Neural crest cell (in vitro differentiated cells): Measurements from ENCODE around the gene TPRN. TPM values are rescaled to one million over a fixed set of nuclear protein-coding genes. Genes with fewer than 3 reads are reported as not detected.

Experiments
- DNase-seq: peaks from one replicate; pipeline ENCODE4 v3.0.0; 2021; ENCODE audit warnings: low read depth, mixed read lengths, low spot score
- H3K27ac Mint-ChIP-seq: one replicate; pipeline ENCODE4 v1.8.0; 2021; ENCODE audit warnings: mild to moderate bottlenecking, mixed read lengths; ENCODE audit not compliant: unreplicated experiment
- H3K27me3 Mint-ChIP-seq: 2 replicates; pipeline ENCODE4 v1.8.0; 2021; ENCODE audit warnings: low read depth, mild to moderate bottlenecking, mixed read lengths
- H3K36me3 Mint-ChIP-seq: 2 replicates; pipeline ENCODE4 v1.8.0; 2021; ENCODE audit warnings: low read depth, mild to moderate bottlenecking, mixed read lengths
- H3K4me1 Mint-ChIP-seq: 2 replicates; pipeline ENCODE4 v1.8.0; 2021; ENCODE audit warnings: mixed read lengths
- H3K4me3 Mint-ChIP-seq: one replicate; pipeline ENCODE4 v1.8.0; 2021; ENCODE audit warnings: mild to moderate bottlenecking, mixed read lengths
- H3K9me3 Mint-ChIP-seq: 2 replicates; pipeline ENCODE4 v1.8.0; 2021; ENCODE audit warnings: mixed read lengths
- CTCF ChIP-seq: fragments of 200-600 bp; sonication (generic); conservative IDR thresholded peaks from 2 replicates; pipeline ENCODE4 v1.5.0; 2021; ENCODE audit warnings: antibody characterized with exemption, mild to moderate bottlenecking
- total RNA-seq: library from RNA; stranded (reverse); gene quantifications from 2 replicates; pipeline ENCODE4 v1.2.1, GENCODE V29; 2021

The TPRN gene
- total RNA-seq, 1 donor from 2014 or later: 25.1 TPM

- H3K36me3 Mint-ChIP-seq: no peaks in the 10 kb centered on the region
- H3K27ac Mint-ChIP-seq: no peak overlapping the region
- H3K4me3 Mint-ChIP-seq: no peak overlapping the region
- H3K27me3 Mint-ChIP-seq: peaks cover 34% of the 10 kb centered on the region
- TF ChIP-seq CTCF: no peak
- H3K4me1 Mint-ChIP-seq: no peaks in the 10 kb centered on the region
- H3K9me3 Mint-ChIP-seq: no peaks in the 10 kb centered on the region
- no peak for DNase-seq
These were observed 49.7 kb downstream of the TPRN start for GRCh38 chr9:137150617-137151457.

GRCh38 chr9:137149942-137150616, 50.5 kb downstream of the TPRN start:
- Mint-ChIP-seq H3K4me3 (no peak overlapping the region), H3K27me3 (peaks cover 32% of the 10 kb centered on the region), H3K4me1 (no peaks in the 10 kb centered on the region), H3K9me3 (no peaks in the 10 kb centered on the region), H3K36me3 (no peaks in the 10 kb centered on the region), H3K27ac (no peak overlapping the region)
- TF ChIP-seq CTCF: no peak
- no peak for DNase-seq

GRCh38 chr9:137149363-137149762, 51.2 kb downstream of the TPRN start:
- Mint-ChIP-seq H3K4me1 (no peaks in the 10 kb centered on the region), H3K4me3 (no peak overlapping the region), H3K36me3 (no peaks in the 10 kb centered on the region), H3K27ac (no peak overlapping the region), H3K9me3 (no peaks in the 10 kb centered on the region), H3K27me3 (peaks cover 30% of the 10 kb centered on the region)
- no peak for DNase-seq
- no peak for TF ChIP-seq CTCF

GRCh38 chr9:137148661-137149060, 51.9 kb downstream of the TPRN start:
- Mint-ChIP-seq H3K27me3 (peaks cover 37% of the 10 kb centered on the region), H3K36me3 (no peaks in the 10 kb centered on the region), H3K4me3 (no peak overlapping the region), H3K27ac (no peak overlapping the region), H3K4me1 (no peaks in the 10 kb centered on the region), H3K9me3 (no peaks in the 10 kb centered on the region)
- DNase-seq: no peak
- TF ChIP-seq CTCF: no peak

- no peak for DNase-seq
- peaks cover 41% of the 10 kb centered on the region for H3K27me3 Mint-ChIP-seq
These were observed 52.3 kb downstream of the TPRN start for GRCh38 chr9:137148242-137148641.

More at GRCh38 chr9:137148242-137148641, 52.3 kb downstream of the TPRN start:
- no peak for TF ChIP-seq CTCF
- H3K4me1 Mint-ChIP-seq: no peaks in the 10 kb centered on the region
- no peak overlapping the region for H3K27ac Mint-ChIP-seq
- no peaks in the 10 kb centered on the region for H3K9me3 Mint-ChIP-seq
- H3K36me3 Mint-ChIP-seq: no peaks in the 10 kb centered on the region
- H3K4me3 Mint-ChIP-seq: no peak overlapping the region
